OCI-LY1 (cell line): ENCODE results near the gene COPA.
A peak's percentile ranks its signal among the peaks of the same experiment; 100 is the strongest.

Experiments used
- H2AFZ ChIP-seq: fragments of 200-600 bp; sonication (generic), shearing (Covaris generic); 2 replicates; pipeline ENCODE4 v1.6.0; 2014; ENCODE audit warnings: antibody characterized with exemption, mild to moderate bottlenecking, low read length
- H3F3A ChIP-seq: fragments of 200-600 bp; sonication (generic), shearing (Covaris generic); 2 replicates; pipeline ENCODE4 v1.6.0; 2014; ENCODE audit warnings: mild to moderate bottlenecking, antibody characterized with exemption, low read length, moderate library complexity; ENCODE audit not compliant: insufficient read depth
- H3K27ac ChIP-seq: fragments of 200-600 bp; sonication (generic); 2 replicates; pipeline ENCODE4 v1.5.1; 2014; ENCODE audit warnings: low read length, mixed run types, mild to moderate bottlenecking, low read depth; ENCODE audit not compliant: poor library complexity, severe bottlenecking
- H3K27me3 ChIP-seq: fragments of 200-600 bp; sonication (generic); 2 replicates; pipeline ENCODE4 v1.6.0; 2014; ENCODE audit warnings: antibody characterized with exemption, mild to moderate bottlenecking, low read length, moderate library complexity; ENCODE audit not compliant: insufficient read depth
- H3K36me3 ChIP-seq: fragments of 200-600 bp; sonication (generic); 2 replicates; pipeline ENCODE4 v1.6.1; 2014; ENCODE audit warnings: mild to moderate bottlenecking, antibody characterized with exemption, low read length, moderate library complexity, mixed read lengths; ENCODE audit not compliant: insufficient read depth
- H3K4me1 ChIP-seq: fragments of 200-600 bp; sonication (generic); 2 replicates; pipeline ENCODE4 v1.5.1; 2014; ENCODE audit warnings: mild to moderate bottlenecking, low read length, moderate library complexity; ENCODE audit not compliant: insufficient read depth, severe bottlenecking
- H3K4me2 ChIP-seq: fragments of 200-600 bp; sonication (generic), shearing (Covaris generic); 2 replicates; pipeline ENCODE4 v1.6.1; 2014; ENCODE audit warnings: low read length
- H3K4me3 ChIP-seq: fragments of 200-600 bp; sonication (generic); 2 replicates; pipeline ENCODE4 v1.5.1; 2014; ENCODE audit warnings: low read length, low read depth, mild to moderate bottlenecking, mixed read lengths; ENCODE audit not compliant: poor library complexity, severe bottlenecking
- H3K79me2 ChIP-seq: fragments of 200-600 bp; shearing (Covaris generic); 2 replicates; pipeline ENCODE4 v1.6.1; 2016; ENCODE audit warnings: mixed run types, low read length, mixed read lengths; ENCODE audit not compliant: insufficient read depth
- H3K9ac ChIP-seq: fragments of 200-600 bp; sonication (generic), shearing (Covaris generic); 2 replicates; pipeline ENCODE4 v1.6.1; 2014; ENCODE audit warnings: mild to moderate bottlenecking, low read length, mixed read lengths
- H3K9me2 ChIP-seq: fragments of 200-600 bp; sonication (generic), shearing (Covaris generic); 2 replicates; pipeline ENCODE4 v1.6.1; 2014; ENCODE audit warnings: low read depth, mild to moderate bottlenecking, low read length, mixed read lengths
- H3K9me3 ChIP-seq: fragments of 200-600 bp; shearing (Covaris generic); 2 replicates; pipeline ENCODE4 v1.6.1; 2014; ENCODE audit warnings: low read length, mixed read lengths
- H4K20me1 ChIP-seq: fragments of 200-600 bp; sonication (generic), shearing (Covaris generic); 2 replicates; pipeline ENCODE4 v1.6.0; 2016; ENCODE audit warnings: mild to moderate bottlenecking, low read length; ENCODE audit not compliant: insufficient read depth
- CTCF ChIP-seq: fragments of 200-600 bp; sonication (generic), shearing (Covaris generic); IDR thresholded peaks from 2 replicates; pipeline ENCODE4 v1.5.1; 2017; ENCODE audit warnings: mild to moderate bottlenecking, antibody characterized with exemption, low read length, moderate library complexity, mixed read lengths
- EZH2 ChIP-seq: fragments of 200-600 bp; sonication (generic), shearing (Covaris generic); IDR thresholded peaks from 2 replicates; pipeline ENCODE4 v1.8.0; 2017; ENCODE audit warnings: borderline replicate concordance, mixed run types, mild to moderate bottlenecking, antibody characterized with exemption, low read length, moderate library complexity, mixed read lengths

Gene COPA

GRCh38 chr1:160261893-160262794 lies 80.9 kb downstream of the COPA start, which contains the start of gene DCAF8:
DCAF8 (minus strand) TSS chr1:160262549; CDS start chr1:160244008, 18,541 bp downstream.
- H3F3A ChIP-seq: no peaks in the 10 kb centered on the region
- peak within 1 kb of the TSS; percentile 96 for H3K4me3 ChIP-seq
- peak within 1 kb of the TSS; percentile 96 for H3K9ac ChIP-seq
- no peaks in the 10 kb centered on the region for H3K27me3 ChIP-seq
- H3K79me2 ChIP-seq: peaks cover 34% of the 10 kb centered on the region
- H3K9me2 ChIP-seq: no peaks in the 10 kb centered on the region
- no peak; the same call in 1 of the 2 replicates for TF ChIP-seq CTCF
- TF ChIP-seq EZH2: no peak
- H3K4me1 ChIP-seq: peaks cover 36% of the 10 kb centered on the region
- peak within 1 kb of the TSS; percentile 91 for H3K4me2 ChIP-seq
- H2AFZ ChIP-seq: peak within 1 kb of the TSS; percentile 47; the same call in 1 of the 2 replicates
- no peaks in the 10 kb centered on the region for H3K9me3 ChIP-seq
- H4K20me1 ChIP-seq: no peaks in the 10 kb centered on the region
- H3K27ac ChIP-seq: peak within 1 kb of the TSS; percentile 62
- peaks cover 5% of the 10 kb centered on the region; the same call in 1 of the 2 replicates for H3K36me3 ChIP-seq

- Histone ChIP-seq H3K4me2 (peak overlapping the region; percentile 91), H3K27me3 (no peaks in the 10 kb centered on the region), H3K4me1 (peaks cover 40% of the 10 kb centered on the region)
These were observed 81.5 kb downstream of the COPA start for GRCh38 chr1:160261556-160261892.

More at GRCh38 chr1:160261556-160261892, 81.5 kb downstream of the COPA start:
- Histone ChIP-seq H3K27ac (peak overlapping the region; percentile 62), H3K9me3 (no peaks in the 10 kb centered on the region), H3K36me3 (peaks cover 5% of the 10 kb centered on the region; the same call in 1 of the 2 replicates), H3K79me2 (peaks cover 40% of the 10 kb centered on the region), H3K9ac (peak overlapping the region; percentile 96), H2AFZ (no peak overlapping the region), H3K9me2 (no peaks in the 10 kb centered on the region), H3F3A (no peaks in the 10 kb centered on the region), H3K4me3 (peak overlapping the region; percentile 96), H4K20me1 (no peaks in the 10 kb centered on the region)
- TF ChIP-seq CTCF (no peak), EZH2 (no peak)
